Measurements from ENCODE around the gene PPM1K.
A peak's percentile ranks its signal among the peaks of the same experiment; 100 is the strongest.

The PPM1K gene

DNA sequence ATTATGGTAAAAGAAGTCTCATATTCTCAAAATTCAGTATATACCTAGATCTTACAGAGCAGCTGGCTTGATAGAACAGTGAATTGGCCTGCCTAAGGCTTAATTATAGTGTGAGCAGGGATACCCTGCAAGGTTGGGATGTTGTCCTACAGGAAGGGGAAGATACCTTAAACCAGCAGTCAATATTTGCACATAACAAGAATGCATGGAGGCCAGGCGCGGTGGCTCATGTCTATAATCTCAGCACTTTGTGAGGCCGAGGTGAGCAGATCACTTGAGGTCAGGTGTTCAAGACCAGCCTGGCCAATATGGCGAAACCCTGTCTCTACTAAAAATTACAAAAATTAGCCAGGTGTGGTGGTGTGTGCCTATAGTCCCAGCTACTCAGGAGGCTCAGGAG is 67.2 kb downstream of the PPM1K start:
- no peak for DNase-seq (ENCODE audit: low read depth in 3 of 3)

DNA sequence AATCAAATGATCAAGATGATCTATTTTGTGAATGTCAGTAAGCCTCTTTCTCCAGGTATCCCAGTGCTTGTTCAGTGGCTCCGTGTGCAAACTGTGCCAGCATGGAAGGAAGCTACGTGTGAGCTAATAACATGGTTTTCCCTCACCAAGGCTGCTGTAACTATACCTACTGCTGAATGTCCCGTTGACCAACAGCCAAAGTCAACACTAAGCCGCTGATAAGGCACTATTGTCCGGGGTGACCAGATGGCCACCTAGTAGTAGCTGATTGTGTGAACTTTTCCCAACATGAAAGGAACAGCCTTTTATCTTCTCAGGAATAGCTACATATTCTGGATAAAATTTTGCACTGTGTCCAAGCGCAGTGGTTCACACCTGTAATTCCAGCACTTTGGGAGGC is 68.0 kb downstream of the PPM1K start:
- DNase-seq (ENCODE audit: low read depth in 3 of 3) = no peak

GRCh38 chr4:88215351-88215750 is 69.0 kb downstream of the PPM1K start:
- no peak for DNase-seq (ENCODE audit: low read depth in 3 of 3)

- DNase-seq (ENCODE audit: low read depth in 3 of 3) = no peak
Observed at GRCh38 chr4:88212253-88212561, 72.2 kb downstream of the PPM1K start.

- DNase-seq (ENCODE audit: low read depth in 3 of 3) = peak in 2 of 3 donors; percentile 29 to 30
Observed at GRCh38 chr4:88211473-88212252, 72.7 kb downstream of the PPM1K start.

DNA sequence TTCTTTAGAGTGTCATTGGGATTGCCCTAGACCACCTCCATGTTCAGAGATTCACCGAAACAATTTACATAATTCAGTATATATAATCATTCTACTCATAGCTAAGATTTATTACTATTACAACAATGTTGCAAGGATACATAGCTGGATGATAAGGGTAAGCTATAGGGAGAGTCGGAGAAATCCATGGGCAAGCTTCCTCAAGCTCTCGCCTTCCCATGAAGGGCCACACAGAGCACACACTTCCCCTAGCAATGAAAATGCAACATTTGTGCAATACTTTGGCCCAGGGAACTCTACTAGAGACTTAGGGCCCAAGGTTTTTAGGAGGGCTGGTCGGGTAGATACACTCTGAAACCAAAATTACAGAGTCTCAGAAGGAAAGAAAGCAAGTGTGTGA is 76.2 kb downstream of the PPM1K start:
- DNase-seq (ENCODE audit: low read depth in 3 of 3) = no peak

Measured in stimulated activated CD4-positive, alpha-beta T cell treated with anti-CD3 and anti-CD28 coated beads, TNF-alpha, amount 100 ng/mL, for 48 hours (primary cell).